GDM1 (cell line): ENCODE data around the gene SYNE2.
A peak's percentile ranks its signal among the peaks of the same experiment; 100 is the strongest.

Experiments used
- DNase-seq: peaks from one replicate; lab custom pipeline; 2025; lab: John Stamatoyannopoulos, UW

SYNE2 gene

DNA sequence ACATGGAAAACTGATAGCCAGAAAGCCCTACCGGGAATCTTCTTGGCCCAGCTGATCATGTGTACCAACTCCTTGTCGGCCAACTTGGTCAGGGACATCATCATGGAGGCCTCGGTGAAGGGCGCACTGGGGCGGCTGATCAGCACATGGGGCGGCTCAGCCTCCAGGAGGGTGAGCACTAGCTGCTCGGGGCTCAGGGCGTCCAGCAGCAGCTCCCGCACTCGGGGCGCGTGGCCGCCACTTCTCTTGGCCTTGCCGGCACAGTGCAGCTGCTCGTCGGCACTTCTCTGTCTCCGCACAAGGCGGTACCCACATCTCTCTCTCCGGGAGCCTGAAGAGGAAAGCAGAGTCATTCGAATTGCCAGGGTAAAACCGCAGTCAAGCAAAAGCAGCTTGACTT is 407.6 kb downstream of the SYNE2 start:
- DNase-seq: no peak

DNA sequence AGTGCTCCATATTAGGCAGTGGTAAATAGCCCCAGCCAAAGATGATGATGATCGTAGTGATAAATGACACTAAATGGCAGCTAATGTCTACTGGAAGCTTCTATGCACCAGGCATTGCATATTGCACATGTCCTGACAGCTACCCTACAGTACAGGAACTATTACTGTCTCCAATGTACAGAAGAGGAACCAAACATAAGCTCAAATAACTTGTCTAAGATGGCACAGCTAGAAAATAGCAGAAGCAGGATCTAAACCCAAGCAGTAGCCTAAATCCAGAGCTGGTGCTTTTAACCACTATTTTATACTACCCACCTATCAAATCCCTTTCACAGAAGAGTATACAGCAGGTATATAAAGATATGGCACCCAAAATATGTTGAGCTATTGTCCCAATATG is 412.4 kb downstream of the SYNE2 start:
- peak; percentile 20 for DNase-seq

DNA sequence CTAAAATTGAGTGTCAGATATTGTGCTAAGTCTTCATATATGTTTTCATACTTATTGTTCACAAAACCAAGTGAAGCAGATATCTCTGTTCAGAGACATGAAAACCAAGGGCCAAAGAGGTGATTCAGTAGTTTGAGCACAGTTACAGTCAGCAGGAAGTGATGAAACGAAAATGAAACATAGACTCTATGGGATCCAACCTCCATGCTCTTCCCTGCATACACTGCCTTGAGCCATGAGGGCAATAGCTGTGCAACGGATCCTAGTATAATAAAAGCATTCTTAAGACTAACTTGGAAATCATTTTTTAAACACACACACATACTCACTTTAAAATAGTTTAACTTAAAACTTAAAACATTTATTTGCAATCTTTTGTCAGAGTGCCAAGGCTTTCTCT is 413.4 kb downstream of the SYNE2 start:
- no peak for DNase-seq

- DNase-seq: no peak
These were observed 419.2 kb downstream of the SYNE2 start for GRCh38 chr14:64272019-64272418.
